ENCODE data around the gene LRRK1. TPM values are rescaled to one million over a fixed set of nuclear protein-coding genes. Genes with fewer than 3 reads are reported as not detected.
"Not testable (repeated sequence)": the region's sequence is repeated elsewhere in the genome, so short reads cannot be mapped to it uniquely, and the experiment has no call there.

LRRK1 gene
- polyA plus RNA-seq, 1 experiment, result 16.9 TPM

GRCh38 chr15:101068961-101069653 lies 149.9 kb downstream of the LRRK1 start:
- H3K36me3 ChIP-seq (ENCODE audit: control insufficient read depth, insufficient read depth, low read length), result peaks cover 7% of the 10 kb centered on the region
- no peaks in the 10 kb centered on the region for H3K27me3 ChIP-seq (ENCODE audit: control insufficient read depth, insufficient read depth, low read length)
- ChIA-PET POLR2A (interaction anchor here (1.1 kb wide), 1 partner anchor 198 kb away, joined by 3 read pairs; no protein-coding TSS in a partner anchor), CTCF (interaction anchor here (0.6 to 1.6 kb wide), 11 partner anchors 10 to 186 kb away, joined by 3 to 4 read pairs (median 3); no protein-coding TSS in a partner anchor)
- peak; percentile 39 for TF ChIP-seq CTCF (IDR thresholded peaks at IDR 0.05; ENCODE audit: insufficient read depth, low read depth, low read length)
- no peak for DNase-seq (ENCODE audit: low read depth)
- H3K4me3 ChIP-seq (ENCODE audit: low read depth, low read length), result no peak overlapping the region

- no peak for DNase-seq (ENCODE audit: low read depth)
- H3K4me3 ChIP-seq (ENCODE audit: low read depth, low read length), result no peak overlapping the region
- TF ChIP-seq CTCF (IDR thresholded peaks at IDR 0.05; ENCODE audit: insufficient read depth, low read depth, low read length), result no peak
- ChIA-PET CTCF (interaction anchor here (0.6 to 1.5 kb wide), 9 partner anchors 10 to 184 kb away, joined by 3 to 4 read pairs (median 3); no protein-coding TSS in a partner anchor), POLR2A (interaction anchor here (1.1 kb wide), 1 partner anchor 198 kb away, joined by 3 read pairs; no protein-coding TSS in a partner anchor)
- no peaks in the 10 kb centered on the region for H3K27me3 ChIP-seq (ENCODE audit: control insufficient read depth, insufficient read depth, low read length)
- H3K36me3 ChIP-seq (ENCODE audit: control insufficient read depth, insufficient read depth, low read length), result peaks cover 6% of the 10 kb centered on the region
These were observed 150.5 kb downstream of the LRRK1 start for GRCh38 chr15:101069654-101069973.

GRCh38 chr15:101070024-101070423 lies 150.9 kb downstream of the LRRK1 start:
- CTCF ChIA-PET, result interaction anchor here (1.1 to 1.5 kb wide), 8 partner anchors 10 to 197 kb away, joined by 3 to 4 read pairs (median 3); no protein-coding TSS in a partner anchor
- no peaks in the 10 kb centered on the region for H3K27me3 ChIP-seq (ENCODE audit: control insufficient read depth, insufficient read depth, low read length)
- H3K36me3 ChIP-seq (ENCODE audit: control insufficient read depth, insufficient read depth, low read length), result peaks cover 6% of the 10 kb centered on the region
- POLR2A ChIA-PET, result interaction anchor here (0.6 to 1.1 kb wide), 3 partner anchors 179 to 200 kb away, joined by 3 read pairs; no protein-coding TSS in a partner anchor
- DNase-seq (ENCODE audit: low read depth), result no peak
- TF ChIP-seq CTCF (IDR thresholded peaks at IDR 0.05; ENCODE audit: insufficient read depth, low read depth, low read length), result no peak
- H3K4me3 ChIP-seq (ENCODE audit: low read depth, low read length), result no peak overlapping the region

GRCh38 chr15:101070502-101071273 lies 151.5 kb downstream of the LRRK1 start:
- ChIA-PET POLR2A (interaction anchor here (0.6 to 1.1 kb wide), 4 partner anchors 11 to 200 kb away, joined by 3 read pairs; no protein-coding TSS in a partner anchor), CTCF (interaction anchor here (0.5 to 1.5 kb wide), 7 partner anchors 19 to 1214 kb away, joined by 3 to 5 read pairs (median 3); no protein-coding TSS in a partner anchor)
- no peak for TF ChIP-seq CTCF (IDR thresholded peaks at IDR 0.05; ENCODE audit: insufficient read depth, low read depth, low read length)
- Histone ChIP-seq H3K4me3 (ENCODE audit: low read depth, low read length) (no peak overlapping the region), H3K36me3 (ENCODE audit: control insufficient read depth, insufficient read depth, low read length) (peaks cover 6% of the 10 kb centered on the region), H3K27me3 (ENCODE audit: control insufficient read depth, insufficient read depth, low read length) (no peaks in the 10 kb centered on the region)
- peak; percentile 69 for DNase-seq (ENCODE audit: low read depth)

- Histone ChIP-seq H3K36me3 (ENCODE audit: control insufficient read depth, insufficient read depth, low read length) (peaks cover 4% of the 10 kb centered on the region), H3K4me3 (ENCODE audit: low read depth, low read length) (no peak overlapping the region), H3K27me3 (ENCODE audit: control insufficient read depth, insufficient read depth, low read length) (no peaks in the 10 kb centered on the region)
- no peak for TF ChIP-seq CTCF (IDR thresholded peaks at IDR 0.05; ENCODE audit: insufficient read depth, low read depth, low read length)
- DNase-seq (ENCODE audit: low read depth), result no peak
- ChIA-PET CTCF (interaction anchor here (0.6 to 1.5 kb wide), 3 partner anchors 64 to 190 kb away, joined by 3 to 5 read pairs (median 3); no protein-coding TSS in a partner anchor), POLR2A (no interaction called here)
These were observed 152.5 kb downstream of the LRRK1 start for GRCh38 chr15:101071651-101072050.

- H3K36me3 ChIP-seq (ENCODE audit: control insufficient read depth, insufficient read depth, low read length); POLR2A ChIA-PET; H3K27me3 ChIP-seq (ENCODE audit: control insufficient read depth, insufficient read depth, low read length); CTCF ChIA-PET; DNase-seq (ENCODE audit: low read depth); H3K4me3 ChIP-seq (ENCODE audit: low read depth, low read length): not testable (repeated sequence)
These were observed 153.1 kb downstream of the LRRK1 start for GRCh38 chr15:101072235-101072634.

GRCh38 chr15:101077806-101078668 lies 158.9 kb downstream of the LRRK1 start:
- H3K4me3 ChIP-seq (ENCODE audit: low read depth, low read length); H3K36me3 ChIP-seq (ENCODE audit: control insufficient read depth, insufficient read depth, low read length); POLR2A ChIA-PET; CTCF ChIA-PET; H3K27me3 ChIP-seq (ENCODE audit: control insufficient read depth, insufficient read depth, low read length); DNase-seq (ENCODE audit: low read depth): not testable (repeated sequence)

Measured in BJ (cell line).